AG10803 (cell line): Measurements from ENCODE around the gene TCF23.
A peak's percentile ranks its signal among the peaks of the same experiment; 100 is the strongest.
"Not testable (repeated sequence)": the region's sequence is repeated elsewhere in the genome, so short reads cannot be mapped to it uniquely, and the experiment has no call there.

ENCODE experiments used
- DNase-seq: peaks from one replicate; pipeline ENCODE4 v3.0.0; 2010; ENCODE audit warnings: low read depth
- H3K4me3 ChIP-seq: 2 replicates; pipeline ENCODE4 v1.5.1; 2011; ENCODE audit warnings: mild to moderate bottlenecking, low read length, control low read depth
- TF ChIP-seq, protein P1 (sequence below): conservative IDR thresholded peaks from 2 replicates; pipeline ENCODE4 v1.5.1; 2011; ENCODE audit warnings: mild to moderate bottlenecking, low read length, control low read depth, inconsistent platforms

Gene TCF23

GRCh38 chr2:27115519-27115918 is 33.3 kb upstream of the TCF23 start:
- DNase-seq, result no peak
- TF ChIP-seq, protein P1, sequence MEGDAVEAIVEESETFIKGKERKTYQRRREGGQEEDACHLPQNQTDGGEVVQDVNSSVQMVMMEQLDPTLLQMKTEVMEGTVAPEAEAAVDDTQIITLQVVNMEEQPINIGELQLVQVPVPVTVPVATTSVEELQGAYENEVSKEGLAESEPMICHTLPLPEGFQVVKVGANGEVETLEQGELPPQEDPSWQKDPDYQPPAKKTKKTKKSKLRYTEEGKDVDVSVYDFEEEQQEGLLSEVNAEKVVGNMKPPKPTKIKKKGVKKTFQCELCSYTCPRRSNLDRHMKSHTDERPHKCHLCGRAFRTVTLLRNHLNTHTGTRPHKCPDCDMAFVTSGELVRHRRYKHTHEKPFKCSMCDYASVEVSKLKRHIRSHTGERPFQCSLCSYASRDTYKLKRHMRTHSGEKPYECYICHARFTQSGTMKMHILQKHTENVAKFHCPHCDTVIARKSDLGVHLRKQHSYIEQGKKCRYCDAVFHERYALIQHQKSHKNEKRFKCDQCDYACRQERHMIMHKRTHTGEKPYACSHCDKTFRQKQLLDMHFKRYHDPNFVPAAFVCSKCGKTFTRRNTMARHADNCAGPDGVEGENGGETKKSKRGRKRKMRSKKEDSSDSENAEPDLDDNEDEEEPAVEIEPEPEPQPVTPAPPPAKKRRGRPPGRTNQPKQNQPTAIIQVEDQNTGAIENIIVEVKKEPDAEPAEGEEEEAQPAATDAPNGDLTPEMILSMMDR, result no peak
- no peak overlapping the region for H3K4me3 ChIP-seq

GRCh38 chr2:27117995-27118524 is 30.7 kb upstream of the TCF23 start:
- TF ChIP-seq, protein P1, result no peak
- no peak for DNase-seq
- peak overlapping the region; percentile 49 for H3K4me3 ChIP-seq

GRCh38 chr2:27118525-27119329 is 30.1 kb upstream of the TCF23 start, which contains the start of gene CGREF1:
Gene CGREF1 (minus strand): TSS chr2:27119128. CDS start chr2:27104366, 14,762 bp downstream.
- DNase-seq, result no peak
- TF ChIP-seq, protein P1, result no peak
- peak within 1 kb of the TSS; percentile 52 for H3K4me3 ChIP-seq

- H3K4me3 ChIP-seq, result peak overlapping the region; percentile 52
- DNase-seq, result not testable (repeated sequence)
Measured at GRCh38 chr2:27119330-27119670, 29.5 kb upstream of the TCF23 start.

GRCh38 chr2:27121906-27122305 is 26.9 kb upstream of the TCF23 start:
- no peak for DNase-seq
- TF ChIP-seq, protein P1, result no peak
- H3K4me3 ChIP-seq, result no peak overlapping the region

GRCh38 chr2:27122791-27123190 is 26.0 kb upstream of the TCF23 start:
- no peak for DNase-seq
- TF ChIP-seq, protein P1, result no peak
- no peak overlapping the region for H3K4me3 ChIP-seq

DNA sequence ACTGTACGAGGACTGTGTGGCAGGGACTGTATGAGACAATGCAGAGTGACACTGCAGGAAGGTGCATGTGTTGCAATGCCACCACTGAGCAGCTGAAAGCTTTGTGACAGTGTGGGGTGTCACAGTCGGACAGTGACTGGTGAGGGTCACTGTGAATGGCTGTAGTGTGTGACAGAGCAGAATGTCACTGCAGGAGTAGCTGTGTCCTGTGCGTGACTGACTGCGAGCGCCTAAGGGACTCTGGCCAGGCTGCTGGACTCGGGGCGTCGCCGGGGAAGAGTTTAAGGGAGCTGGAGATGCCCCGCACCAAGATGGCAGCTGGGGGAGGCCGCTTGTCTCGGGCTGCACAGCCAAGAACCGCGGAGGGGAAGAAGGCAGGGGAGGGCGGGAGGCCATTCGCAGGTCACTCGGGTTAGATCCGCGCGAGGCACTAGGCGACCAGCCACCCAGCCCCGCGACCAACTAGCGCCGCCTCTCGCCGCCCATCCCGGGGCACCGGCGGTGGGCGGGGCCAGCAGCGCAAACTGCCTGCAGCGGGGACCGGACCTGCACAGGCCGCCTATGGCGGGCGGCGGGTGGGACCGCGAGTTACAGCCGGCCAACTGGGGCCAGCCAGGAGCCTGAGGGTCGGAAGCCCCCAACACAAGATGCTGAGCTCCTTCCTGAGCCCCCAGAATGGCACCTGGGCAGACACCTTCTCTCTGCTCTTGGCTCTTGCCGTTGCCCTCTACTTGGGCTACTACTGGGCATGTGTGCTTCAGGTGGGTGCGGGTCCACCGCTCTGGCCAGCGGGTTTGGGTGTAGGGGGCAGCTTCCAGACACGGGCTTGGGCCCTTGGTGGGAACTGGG is 25.3 kb upstream of the TCF23 start, which contains the start of gene ABHD1:
TSS of gene ABHD1 (plus strand) at position 514 of the 849 bp plus-strand sequence. CDS start at position 648, 134 bp downstream.
- DNase-seq, result peak; percentile 13
- H3K4me3 ChIP-seq, result peak within 1 kb of the TSS; percentile 63
- TF ChIP-seq, protein P1, result no peak
